C4-2B (cell line): ENCODE data around the gene SON.
"Not testable (repeated sequence)": the region's sequence is repeated elsewhere in the genome, so short reads cannot be mapped to it uniquely, and the experiment has no call there.

Experiments used
- H3K27ac ChIP-seq: fragments of 450-650 bp; 2 replicates; pipeline ENCODE4 v1.5.1; 2017
- ZFX ChIP-seq: fragments of 450-650 bp; IDR thresholded peaks from 2 replicates; pipeline ENCODE4 v1.6.1; 2017
- TF ChIP-seq, protein P1 (sequence below): fragments of 450-650 bp; conservative IDR thresholded peaks from 2 replicates; pipeline ENCODE4 v1.5.1; 2017; ENCODE audit warnings: mild to moderate bottlenecking

SON gene, protein sequence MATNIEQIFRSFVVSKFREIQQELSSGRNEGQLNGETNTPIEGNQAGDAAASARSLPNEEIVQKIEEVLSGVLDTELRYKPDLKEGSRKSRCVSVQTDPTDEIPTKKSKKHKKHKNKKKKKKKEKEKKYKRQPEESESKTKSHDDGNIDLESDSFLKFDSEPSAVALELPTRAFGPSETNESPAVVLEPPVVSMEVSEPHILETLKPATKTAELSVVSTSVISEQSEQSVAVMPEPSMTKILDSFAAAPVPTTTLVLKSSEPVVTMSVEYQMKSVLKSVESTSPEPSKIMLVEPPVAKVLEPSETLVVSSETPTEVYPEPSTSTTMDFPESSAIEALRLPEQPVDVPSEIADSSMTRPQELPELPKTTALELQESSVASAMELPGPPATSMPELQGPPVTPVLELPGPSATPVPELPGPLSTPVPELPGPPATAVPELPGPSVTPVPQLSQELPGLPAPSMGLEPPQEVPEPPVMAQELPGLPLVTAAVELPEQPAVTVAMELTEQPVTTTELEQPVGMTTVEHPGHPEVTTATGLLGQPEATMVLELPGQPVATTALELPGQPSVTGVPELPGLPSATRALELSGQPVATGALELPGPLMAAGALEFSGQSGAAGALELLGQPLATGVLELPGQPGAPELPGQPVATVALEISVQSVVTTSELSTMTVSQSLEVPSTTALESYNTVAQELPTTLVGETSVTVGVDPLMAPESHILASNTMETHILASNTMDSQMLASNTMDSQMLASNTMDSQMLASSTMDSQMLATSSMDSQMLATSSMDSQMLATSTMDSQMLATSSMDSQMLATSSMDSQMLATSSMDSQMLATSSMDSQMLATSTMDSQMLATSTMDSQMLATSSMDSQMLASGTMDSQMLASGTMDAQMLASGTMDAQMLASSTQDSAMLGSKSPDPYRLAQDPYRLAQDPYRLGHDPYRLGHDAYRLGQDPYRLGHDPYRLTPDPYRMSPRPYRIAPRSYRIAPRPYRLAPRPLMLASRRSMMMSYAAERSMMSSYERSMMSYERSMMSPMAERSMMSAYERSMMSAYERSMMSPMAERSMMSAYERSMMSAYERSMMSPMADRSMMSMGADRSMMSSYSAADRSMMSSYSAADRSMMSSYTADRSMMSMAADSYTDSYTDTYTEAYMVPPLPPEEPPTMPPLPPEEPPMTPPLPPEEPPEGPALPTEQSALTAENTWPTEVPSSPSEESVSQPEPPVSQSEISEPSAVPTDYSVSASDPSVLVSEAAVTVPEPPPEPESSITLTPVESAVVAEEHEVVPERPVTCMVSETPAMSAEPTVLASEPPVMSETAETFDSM (N-terminal part only)

DNA sequence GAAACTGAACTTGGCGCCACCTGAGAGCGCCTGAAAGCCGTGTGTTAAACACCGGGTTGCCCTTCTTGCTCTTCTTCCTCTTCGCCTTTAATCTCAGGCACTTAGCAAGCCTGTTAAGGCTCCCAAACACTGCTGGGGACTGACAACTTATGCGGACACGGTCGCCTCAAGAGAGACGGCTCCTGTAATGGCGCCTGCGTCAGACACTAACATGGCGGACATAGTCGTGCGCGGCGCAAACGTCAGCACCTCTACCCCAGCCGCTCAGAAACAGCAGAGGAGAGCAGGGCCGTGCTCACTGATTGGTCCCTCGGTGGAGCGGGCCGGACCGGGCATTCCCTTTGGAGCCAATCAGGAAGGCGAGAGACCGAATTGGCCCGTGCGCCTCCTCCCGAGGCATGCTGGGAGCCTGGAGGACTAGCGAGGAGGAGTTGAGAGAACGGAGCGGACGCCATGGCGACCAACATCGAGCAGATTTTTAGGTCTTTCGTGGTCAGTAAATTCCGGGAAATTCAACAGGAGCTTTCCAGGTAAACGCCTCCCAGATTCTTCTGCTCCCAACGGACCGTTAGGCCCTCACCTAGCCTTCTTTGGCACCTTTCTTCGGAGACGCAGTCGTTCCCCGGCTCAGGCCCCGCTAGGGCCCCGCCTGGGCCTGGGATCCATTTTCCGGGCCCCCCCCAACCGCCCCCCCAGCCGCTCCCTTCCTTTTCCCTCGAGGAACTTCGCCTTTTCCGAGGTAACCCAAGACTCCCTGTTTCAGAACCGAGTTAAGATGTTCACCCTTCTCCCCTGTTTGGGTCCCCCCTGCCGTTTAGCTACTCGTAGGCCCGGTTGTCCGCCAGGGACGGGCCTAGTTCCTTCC is at the start of gene SON:
Gene SON, plus strand, starts transcription at position 399 of the 865 bp plus-strand sequence. Its CDS starts 55 bp downstream, at position 454.
- H3K27ac ChIP-seq, result peak within 1 kb of the TSS; percentile 97

DNA sequence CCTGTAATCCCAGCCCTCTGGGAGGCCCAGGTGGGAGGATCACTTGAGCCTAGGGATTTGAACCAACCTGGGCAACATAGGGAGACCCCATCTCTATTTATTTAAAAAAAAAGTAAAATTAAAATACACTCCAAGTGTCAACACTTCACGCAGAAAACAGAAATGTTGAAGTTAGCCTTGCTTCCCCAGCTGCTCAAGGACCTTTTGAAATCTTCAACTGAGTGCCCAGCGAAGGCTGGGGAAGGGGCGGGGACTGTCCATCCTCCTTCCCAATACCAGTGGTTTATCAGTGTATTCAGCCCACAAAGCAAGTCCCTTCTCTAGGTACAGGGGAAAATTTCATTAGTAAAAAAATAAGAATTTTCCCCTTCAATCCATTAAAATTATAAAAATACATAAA is 49.1 kb upstream of the SON start:
- no peak for TF ChIP-seq ZFX
- TF ChIP-seq, protein P1, sequence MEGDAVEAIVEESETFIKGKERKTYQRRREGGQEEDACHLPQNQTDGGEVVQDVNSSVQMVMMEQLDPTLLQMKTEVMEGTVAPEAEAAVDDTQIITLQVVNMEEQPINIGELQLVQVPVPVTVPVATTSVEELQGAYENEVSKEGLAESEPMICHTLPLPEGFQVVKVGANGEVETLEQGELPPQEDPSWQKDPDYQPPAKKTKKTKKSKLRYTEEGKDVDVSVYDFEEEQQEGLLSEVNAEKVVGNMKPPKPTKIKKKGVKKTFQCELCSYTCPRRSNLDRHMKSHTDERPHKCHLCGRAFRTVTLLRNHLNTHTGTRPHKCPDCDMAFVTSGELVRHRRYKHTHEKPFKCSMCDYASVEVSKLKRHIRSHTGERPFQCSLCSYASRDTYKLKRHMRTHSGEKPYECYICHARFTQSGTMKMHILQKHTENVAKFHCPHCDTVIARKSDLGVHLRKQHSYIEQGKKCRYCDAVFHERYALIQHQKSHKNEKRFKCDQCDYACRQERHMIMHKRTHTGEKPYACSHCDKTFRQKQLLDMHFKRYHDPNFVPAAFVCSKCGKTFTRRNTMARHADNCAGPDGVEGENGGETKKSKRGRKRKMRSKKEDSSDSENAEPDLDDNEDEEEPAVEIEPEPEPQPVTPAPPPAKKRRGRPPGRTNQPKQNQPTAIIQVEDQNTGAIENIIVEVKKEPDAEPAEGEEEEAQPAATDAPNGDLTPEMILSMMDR, result no peak
- H3K27ac ChIP-seq, result no peak overlapping the region

More for the DNA sequence above, at the start of gene SON:
- TF ChIP-seq, protein P1, result no peak
- peak; percentile 98 for TF ChIP-seq ZFX

DNA sequence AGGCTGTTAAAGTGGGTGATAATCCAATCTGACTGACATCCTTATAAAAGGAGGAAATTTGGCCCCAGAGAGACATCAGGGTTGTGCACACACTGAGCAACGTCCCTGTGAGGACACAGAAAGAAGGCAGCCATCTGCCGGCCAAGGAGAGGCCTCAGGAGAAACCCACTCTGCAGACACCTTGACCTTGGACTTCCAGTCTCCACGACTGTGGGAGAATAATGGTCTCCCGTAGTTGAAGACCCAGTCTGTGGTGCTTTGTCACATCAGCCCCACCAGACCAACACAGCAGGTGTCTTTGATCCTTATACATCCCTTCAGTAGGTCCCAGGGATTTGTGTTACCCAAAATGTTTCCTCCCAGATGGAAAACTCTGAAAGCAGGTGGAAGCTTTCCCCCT is 47.1 kb upstream of the SON start:
- H3K27ac ChIP-seq, result no peak overlapping the region
- TF ChIP-seq, protein P1, result no peak
- TF ChIP-seq ZFX, result no peak

DNA sequence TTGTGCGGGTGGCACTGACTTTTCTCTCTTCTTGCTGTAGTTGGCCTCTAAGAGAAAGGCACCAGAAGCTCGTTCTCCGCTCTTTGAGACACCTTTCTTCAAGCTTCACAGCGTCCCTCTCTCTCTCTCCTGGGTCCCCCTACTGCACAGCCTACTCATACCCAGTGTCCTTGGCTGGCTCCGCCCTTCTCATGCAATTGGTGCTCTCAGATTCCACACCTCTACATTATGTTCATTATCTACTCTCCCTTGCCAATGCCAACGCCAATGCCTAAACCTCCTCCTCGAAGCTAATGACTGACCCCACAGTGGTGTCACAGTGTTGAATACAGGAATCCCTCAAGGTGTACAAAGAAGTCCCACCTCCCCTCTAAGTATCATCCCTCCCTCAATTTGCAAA is 46.5 kb upstream of the SON start:
- no peak overlapping the region for H3K27ac ChIP-seq
- TF ChIP-seq, protein P1, result no peak
- TF ChIP-seq ZFX, result no peak

DNA sequence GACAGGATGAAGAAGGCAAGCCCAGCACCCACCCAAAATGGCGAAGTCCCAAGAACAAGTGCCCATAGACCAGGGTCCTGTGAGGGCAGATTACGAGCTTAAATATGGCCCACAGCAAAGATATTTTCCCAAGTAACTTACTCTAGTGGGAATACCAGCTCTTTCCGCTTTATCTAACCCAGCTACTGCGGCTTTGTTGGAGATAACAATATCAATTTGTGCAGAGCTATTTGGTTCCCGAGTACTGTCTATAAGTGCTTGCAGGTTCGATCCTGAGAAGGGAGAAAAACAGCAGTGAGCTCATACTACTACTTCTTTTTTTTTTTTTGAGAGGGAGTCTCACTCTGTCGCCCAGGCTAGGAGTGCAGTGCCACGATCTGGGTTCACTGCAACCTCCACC is 37.0 kb upstream of the SON start:
- TF ChIP-seq, protein P1, result no peak
- TF ChIP-seq ZFX, result no peak
- H3K27ac ChIP-seq, result no peak overlapping the region

DNA sequence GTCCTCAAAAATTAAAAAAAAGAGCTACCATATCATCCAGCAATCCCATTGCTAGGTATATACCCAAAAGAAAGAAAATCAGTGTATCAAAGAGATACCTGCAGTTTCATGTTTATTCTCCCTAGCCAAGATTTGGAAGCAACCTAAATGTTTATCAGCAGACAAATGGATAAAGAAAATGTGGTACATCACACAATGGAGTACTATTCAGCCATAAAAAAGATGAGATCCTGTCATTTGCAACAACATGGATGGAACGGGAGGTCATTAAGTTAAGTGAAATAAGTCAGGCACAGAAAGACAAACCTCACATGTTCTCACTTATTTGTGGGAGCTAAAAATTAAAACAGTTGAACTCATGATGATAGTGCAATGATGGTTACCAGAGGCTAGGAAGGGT is 35.8 kb upstream of the SON start:
- H3K27ac ChIP-seq, result not testable (repeated sequence)
